Astrocyte (in vitro differentiated cells and primary cell): Measurements from ENCODE around the gene KCNQ1OT1.

ENCODE experiments used
- CTCF ChIP-seq: IDR thresholded peaks from 2 replicates; pipeline ENCODE4 v1.5.1; 2011; ENCODE audit warnings: low read depth, mild to moderate bottlenecking, inconsistent platforms, low read length, moderate library complexity; ENCODE audit not compliant: insufficient read depth
- EZH2 ChIP-seq: IDR thresholded peaks from 2 replicates; pipeline ENCODE4 v1.6.1; 2012; ENCODE audit warnings: mild to moderate bottlenecking, low read length, inconsistent platforms; ENCODE audit not compliant: insufficient read depth

DNA sequence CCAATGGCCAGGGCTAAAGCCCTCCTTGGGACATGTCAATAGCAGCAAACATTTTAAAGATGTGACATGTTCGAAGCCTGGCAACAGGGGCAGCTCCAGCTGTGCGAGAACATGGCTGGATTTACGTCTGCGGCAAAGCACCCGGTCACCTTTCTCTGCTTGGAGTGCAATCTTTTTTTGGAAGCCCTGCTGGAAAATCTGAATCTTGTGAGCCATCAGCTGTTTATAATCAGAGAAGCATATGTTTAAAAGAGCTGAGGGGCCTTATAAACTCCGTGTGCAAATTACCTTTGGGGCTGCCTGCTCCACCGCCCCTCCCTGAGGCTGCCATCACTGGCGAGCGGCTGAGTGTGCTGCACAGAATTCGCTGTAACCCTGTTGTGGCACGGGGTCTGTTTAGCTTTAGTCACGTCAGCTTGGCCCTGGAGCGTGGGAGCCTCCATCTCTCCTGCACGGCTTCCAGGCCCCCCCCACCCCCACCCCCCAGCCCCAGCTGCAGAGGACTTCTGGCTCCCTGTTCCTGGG is 9.0 kb upstream of the KCNQ1OT1 start:
- TF ChIP-seq CTCF: no peak
- no peak for TF ChIP-seq EZH2
